Activated CD8-positive, alpha-beta memory T cell treated with anti-CD3 and anti-CD28 coated beads for 36 hours (primary cell): ENCODE measurements around the gene ANGPTL4. TPM values are rescaled to one million over a fixed set of nuclear protein-coding genes. Genes with fewer than 3 reads are reported as not detected.
"Not testable (repeated sequence)": the region's sequence is repeated elsewhere in the genome, so short reads cannot be mapped to it uniquely, and the experiment has no call there.

Source experiments
- CTCF ChIA-PET: fragments of 350-600 bp; sonication (Branson Sonifier 250); formaldehyde crosslinking; loops from one replicate; lab custom pipeline; 2021; ENCODE audit warnings: antibody characterized with exemption; lab: Charles Lee
- POLR2A ChIA-PET: fragments of 350-600 bp; sonication (Branson Sonifier 250); formaldehyde crosslinking; loops from one replicate; lab custom pipeline; 2021; ENCODE audit warnings: antibody characterized with exemption; lab: Charles Lee
- total RNA-seq, 2 experiments: library from RNA; stranded (reverse); gene quantifications; one replicate each; pipeline ENCODE4 v1.2.3, GENCODE V29; 2021

Gene ANGPTL4
- total RNA-seq, 2 experiments from 2014 or later = 0.19 to 0.42 TPM

- POLR2A ChIA-PET, CTCF ChIA-PET: not testable (repeated sequence)
Observed at GRCh38 chr19:8349629-8350372, 14.2 kb upstream of the ANGPTL4 start.

GRCh38 chr19:8352134-8352827, 11.7 kb upstream of the ANGPTL4 start:
- CTCF ChIA-PET = interaction anchor here (0.6 to 2.2 kb wide), 8 partner anchors 11 to 287 kb away, joined by 3 to 21 read pairs (median 4); partner anchors contain the start of gene MARCHF2
- POLR2A ChIA-PET = no interaction called here

- POLR2A ChIA-PET = not testable (repeated sequence)
- CTCF ChIA-PET = interaction anchor here (0.5 to 2.4 kb wide), 17 partner anchors 9 to 527 kb away, joined by 3 to 21 read pairs (median 5); partner anchors contain the start of genes ANGPTL4, KANK3 and MARCHF2
Observed at GRCh38 chr19:8352845-8353244, 11.1 kb upstream of the ANGPTL4 start.

GRCh38 chr19:8355631-8356402, 8.1 kb upstream of the ANGPTL4 start:
- POLR2A ChIA-PET = no interaction called here
- CTCF ChIA-PET = no interaction called here

- POLR2A ChIA-PET = interaction anchor here (0.5 kb wide), 1 partner anchor 1820 kb away, joined by 4 read pairs; no protein-coding TSS in a partner anchor
Observed at GRCh38 chr19:8357007-8357521, 6.9 kb upstream of the ANGPTL4 start.

GRCh38 chr19:8358948-8359347, 5.0 kb upstream of the ANGPTL4 start:
- ChIA-PET POLR2A (no interaction called here), CTCF (interaction anchor here (0.6 kb wide), 1 partner anchor 216 kb away, joined by 3 read pairs; no protein-coding TSS in a partner anchor)

More at GRCh38 chr19:8357007-8357521, 6.9 kb upstream of the ANGPTL4 start:
- CTCF ChIA-PET = interaction anchor here (0.6 to 0.8 kb wide), 4 partner anchors 16 to 309 kb away, joined by 3 to 4 read pairs (median 4); no protein-coding TSS in a partner anchor

GRCh38 chr19:8360196-8360595, 3.8 kb upstream of the ANGPTL4 start:
- CTCF ChIA-PET = no interaction called here
- POLR2A ChIA-PET = interaction anchor here (0.6 to 0.7 kb wide), 2 partner anchors 182 to 337 kb away, joined by 3 to 4 read pairs; no protein-coding TSS in a partner anchor

GRCh38 chr19:8361921-8362793, 1.8 kb upstream of the ANGPTL4 start:
- ChIA-PET CTCF (interaction anchor here (0.6 to 2.1 kb wide), 4 partner anchors 8 to 468 kb away, joined by 3 to 11 read pairs (median 3); no protein-coding TSS in a partner anchor), POLR2A (interaction anchor here (0.7 to 1.7 kb wide), 2 partner anchors 20 to 28 kb away, joined by 6 read pairs; partner anchors contain the start of gene RAB11B)

- POLR2A ChIA-PET = no interaction called here
- CTCF ChIA-PET = no interaction called here
Observed at GRCh38 chr19:8366121-8366581, 2.2 kb downstream of the ANGPTL4 start.

- ChIA-PET CTCF (interaction anchor here (1.0 kb wide), 1 partner anchor 14 kb away, joined by 3 read pairs; no protein-coding TSS in a partner anchor), POLR2A (no interaction called here)
Observed at GRCh38 chr19:8366961-8367326, 3.0 kb downstream of the ANGPTL4 start.

- POLR2A ChIA-PET = no interaction called here
- CTCF ChIA-PET = interaction anchor here (0.6 to 1.0 kb wide), 3 partner anchors 15 to 43 kb away, joined by 3 to 4 read pairs (median 3); no protein-coding TSS in a partner anchor
Observed at GRCh38 chr19:8367327-8368001, 3.5 kb downstream of the ANGPTL4 start.

- ChIA-PET POLR2A (no interaction called here), CTCF (interaction anchor here (1.8 kb wide), 1 partner anchor 17 kb away, joined by 4 read pairs; no protein-coding TSS in a partner anchor)
Observed at GRCh38 chr19:8370176-8371010, 6.4 kb downstream of the ANGPTL4 start.

GRCh38 chr19:8371011-8371804, 7.3 kb downstream of the ANGPTL4 start:
- ChIA-PET CTCF (interaction anchor here (0.7 to 1.8 kb wide), 2 partner anchors 18 to 115 kb away, joined by 3 to 4 read pairs; no protein-coding TSS in a partner anchor), POLR2A (no interaction called here)

- POLR2A ChIA-PET = no interaction called here
- CTCF ChIA-PET = interaction anchor here (0.6 kb wide), 1 partner anchor 55 kb away, joined by 4 read pairs; no protein-coding TSS in a partner anchor
Observed at GRCh38 chr19:8373867-8374813, 10.2 kb downstream of the ANGPTL4 start.
